ENCODE data around the gene ADGRG3. TPM values are rescaled to one million over a fixed set of nuclear protein-coding genes. Genes with fewer than 3 reads are reported as not detected.

The ADGRG3 gene
- not detected for polyA plus RNA-seq (2012; ENCODE audit: insufficient read depth, insufficient read length, low read depth)

- DNase-seq, result no peak
- H3K4me3 ChIP-seq (ENCODE audit: low read depth, low read length), result no peak within 1 kb of the TSS
- H3K36me3 ChIP-seq, result no peaks in the 10 kb centered on the region
- H3K9me3 ChIP-seq, result no peaks in the 10 kb centered on the region
- no peaks in the 10 kb centered on the region for H3K4me1 ChIP-seq
- no peak for TF ChIP-seq CTCF (IDR thresholded peaks at IDR 0.05; ENCODE audit: low read depth, low read length)
- H3K27me3 ChIP-seq, result no peaks in the 10 kb centered on the region
Measured at GRCh38 chr16:57668263-57668571, at the start of gene ADGRG3. Gene ADGRG3 (plus strand): TSS chr16:57668306. CDS start chr16:57668348, 42 bp downstream.

- Histone ChIP-seq H3K27me3 (no peaks in the 10 kb centered on the region), H3K4me1 (peaks cover 14% of the 10 kb centered on the region), H3K9me3 (no peaks in the 10 kb centered on the region), H3K4me3 (ENCODE audit: low read depth, low read length) (no peak overlapping the region), H3K36me3 (no peaks in the 10 kb centered on the region)
- no peak for DNase-seq
- no peak for TF ChIP-seq CTCF (IDR thresholded peaks at IDR 0.05; ENCODE audit: low read depth, low read length)
Measured at GRCh38 chr16:57619133-57619605, 48.9 kb upstream of the ADGRG3 start.

GRCh38 chr16:57619606-57620334, 48.3 kb upstream of the ADGRG3 start:
- Histone ChIP-seq H3K9me3 (no peaks in the 10 kb centered on the region), H3K27me3 (no peaks in the 10 kb centered on the region), H3K4me1 (peaks cover 14% of the 10 kb centered on the region), H3K4me3 (ENCODE audit: low read depth, low read length) (no peak overlapping the region), H3K36me3 (no peaks in the 10 kb centered on the region)
- peak; percentile 24 for DNase-seq
- no peak for TF ChIP-seq CTCF (IDR thresholded peaks at IDR 0.05; ENCODE audit: low read depth, low read length)

GRCh38 chr16:57620335-57621231, 47.5 kb upstream of the ADGRG3 start:
- TF ChIP-seq CTCF (IDR thresholded peaks at IDR 0.05; ENCODE audit: low read depth, low read length), result no peak
- Histone ChIP-seq H3K36me3 (no peaks in the 10 kb centered on the region), H3K4me3 (ENCODE audit: low read depth, low read length) (no peak overlapping the region), H3K9me3 (no peaks in the 10 kb centered on the region), H3K4me1 (peaks cover 14% of the 10 kb centered on the region), H3K27me3 (no peaks in the 10 kb centered on the region)
- DNase-seq, result peak; percentile 36

GRCh38 chr16:57621521-57622271, 46.4 kb upstream of the ADGRG3 start:
- DNase-seq, result no peak
- Histone ChIP-seq H3K27me3 (no peaks in the 10 kb centered on the region), H3K4me3 (ENCODE audit: low read depth, low read length) (no peak overlapping the region), H3K9me3 (no peaks in the 10 kb centered on the region), H3K4me1 (peaks cover 14% of the 10 kb centered on the region), H3K36me3 (no peaks in the 10 kb centered on the region)
- TF ChIP-seq CTCF (IDR thresholded peaks at IDR 0.05; ENCODE audit: low read depth, low read length), result no peak
